GM18520 (cell line): Measurements from ENCODE around the gene PEPD.
"Not testable (repeated sequence)": the region's sequence is repeated elsewhere in the genome, so short reads cannot be mapped to it uniquely, and the experiment has no call there.

ENCODE experiments used
- ATAC-seq: cut with Tn5 transposase; IDR thresholded peaks from one replicate; pipeline ENCODE4 v1.9.1; 2021; ENCODE audit not compliant: unreplicated experiment

The PEPD gene

GRCh38 chr19:33499671-33500506 lies 21.7 kb downstream of the PEPD start:
- no peak for ATAC-seq

- ATAC-seq = no peak
These were observed 22.3 kb downstream of the PEPD start for GRCh38 chr19:33499248-33499647.

- no peak for ATAC-seq
These were observed 23.1 kb downstream of the PEPD start for GRCh38 chr19:33498391-33499000.

GRCh38 chr19:33497778-33498175 lies 23.8 kb downstream of the PEPD start:
- no peak for ATAC-seq

GRCh38 chr19:33497131-33497777 lies 24.3 kb downstream of the PEPD start:
- ATAC-seq = no peak

- ATAC-seq = no peak
These were observed 25.3 kb downstream of the PEPD start for GRCh38 chr19:33496038-33496895.

- ATAC-seq = no peak
These were observed 28.0 kb downstream of the PEPD start for GRCh38 chr19:33493401-33494275.

- no peak for ATAC-seq
These were observed 28.6 kb downstream of the PEPD start for GRCh38 chr19:33492951-33493350.

- ATAC-seq = no peak
These were observed 29.5 kb downstream of the PEPD start for GRCh38 chr19:33492090-33492489.

GRCh38 chr19:33490596-33490995 lies 31.0 kb downstream of the PEPD start:
- not testable (repeated sequence) for ATAC-seq

- ATAC-seq = no peak
These were observed 31.5 kb downstream of the PEPD start for GRCh38 chr19:33490041-33490451.

GRCh38 chr19:33488826-33489225 lies 32.8 kb downstream of the PEPD start:
- no peak for ATAC-seq

GRCh38 chr19:33487901-33488800 lies 33.4 kb downstream of the PEPD start:
- no peak for ATAC-seq

- ATAC-seq = no peak
These were observed 34.4 kb downstream of the PEPD start for GRCh38 chr19:33486936-33487811.

- ATAC-seq = no peak
These were observed 35.2 kb downstream of the PEPD start for GRCh38 chr19:33486407-33486806.

- ATAC-seq = no peak
These were observed 37.3 kb downstream of the PEPD start for GRCh38 chr19:33484226-33484774.

- ATAC-seq = no peak
These were observed 39.1 kb downstream of the PEPD start for GRCh38 chr19:33482476-33482875.

- ATAC-seq = no peak
These were observed 39.7 kb downstream of the PEPD start for GRCh38 chr19:33481863-33482262.
